MCF 10A (cell line): ENCODE measurements around the gene FCER2. TPM values are rescaled to one million over a fixed set of nuclear protein-coding genes. Genes with fewer than 3 reads are reported as not detected.

ENCODE experiments used
- BruUV-seq: library from RNA; stranded (reverse); fragments of 400-500 nt; replicated peaks from 2 replicates; lab custom pipeline; 2021; lab: Mats Ljungman, UMichigan
- CTCF ChIA-PET: fragments of 300-600 bp; sonication (Branson Sonifier 250); formaldehyde crosslinking; extraction: SDS; loops from one replicate; lab custom pipeline; 2021; ENCODE audit warnings: antibody characterized with exemption, inconsistent platforms; lab: Yijun Ruan, JAX
- POLR2A ChIA-PET: fragments of 300-600, 350-650 bp; sonication (Branson Sonifier 250); formaldehyde crosslinking; extraction: SDS; loops from one replicate; lab custom pipeline; 2020; ENCODE audit warnings: antibody characterized with exemption, inconsistent platforms; lab: Yijun Ruan, JAX
- DNase-seq: peaks from one replicate; pipeline ENCODE4 v3.0.0-alpha.2; 2018; ENCODE audit not compliant: unreplicated experiment
- H3K27ac Mint-ChIP-seq: one replicate; pipeline ENCODE4 v1.8.0; 2022; ENCODE audit warnings: mild to moderate bottlenecking, low read depth, mixed read lengths; ENCODE audit not compliant: unreplicated experiment
- H3K27me3 Mint-ChIP-seq: one replicate; pipeline ENCODE4 v1.8.0; 2022; ENCODE audit warnings: mixed read lengths; ENCODE audit not compliant: insufficient read depth, unreplicated experiment
- H3K36me3 Mint-ChIP-seq: one replicate; pipeline ENCODE4 v1.8.0; 2022; ENCODE audit warnings: mild to moderate bottlenecking, moderate library complexity, mixed read lengths; ENCODE audit not compliant: insufficient read depth, unreplicated experiment
- H3K4me1 Mint-ChIP-seq: one replicate; pipeline ENCODE4 v1.8.0; 2022; ENCODE audit warnings: mixed read lengths; ENCODE audit not compliant: insufficient read depth, unreplicated experiment
- H3K4me3 Mint-ChIP-seq: one replicate; pipeline ENCODE4 v1.8.0; 2022; ENCODE audit warnings: mild to moderate bottlenecking, moderate library complexity, mixed read lengths; ENCODE audit not compliant: unreplicated experiment
- H3K9me3 Mint-ChIP-seq: one replicate; pipeline ENCODE4 v1.8.0; 2022; ENCODE audit warnings: mixed read lengths; ENCODE audit not compliant: unreplicated experiment
- CTCF ChIP-seq: fragments of 200-600 bp; IDR thresholded peaks from one replicate; pipeline ENCODE4 v1.8.0; 2022; ENCODE audit warnings: antibody characterized with exemption, mild to moderate bottlenecking; ENCODE audit not compliant: unreplicated experiment
- intact Hi-C: fragments of 100-400 bp; cut with micrococcal nuclease; formaldehyde crosslinking; loops from 2 replicates; pipeline ENCODE4 v1.14.1; 2022
- total RNA-seq: library from RNA; stranded (reverse); gene quantifications from 2 replicates; pipeline ENCODE4 v1.2.3, GENCODE V29; 2022

FCER2 gene
- total RNA-seq, 1 experiment from 2014 or later: not detected

DNA sequence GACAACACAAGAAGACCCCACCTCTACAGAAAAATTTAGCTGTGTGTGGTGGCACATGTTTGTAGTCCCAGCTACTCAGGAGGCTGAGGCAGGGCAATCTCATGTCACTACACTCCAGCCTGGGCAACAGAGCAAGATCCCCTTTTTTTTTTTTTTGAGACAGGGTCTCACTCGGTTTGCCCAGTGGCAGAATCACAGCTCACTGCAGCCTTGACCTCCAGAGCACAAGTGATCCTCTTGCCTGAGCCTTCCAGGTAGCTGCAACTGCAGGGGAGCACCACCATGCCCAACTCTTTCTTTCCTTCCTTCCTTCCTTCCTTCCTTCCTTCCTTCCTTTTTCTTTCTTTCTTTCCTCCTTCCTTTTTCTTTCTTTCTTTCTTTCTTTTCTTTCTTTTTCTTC, 34.2 kb upstream of the FCER2 start:
- H3K4me1 Mint-ChIP-seq: peaks cover 11% of the 10 kb centered on the region
- H3K36me3 Mint-ChIP-seq: no peaks in the 10 kb centered on the region
- ChIA-PET CTCF (interaction anchor here (0.6 kb wide), 1 partner anchor 531 kb away, joined by 4 read pairs; no protein-coding TSS in a partner anchor), POLR2A (no interaction called here)
- intact Hi-C loops: no loop called here
- H3K4me3 Mint-ChIP-seq: no peak overlapping the region
- no peak for TF ChIP-seq CTCF
- DNase-seq: no peak
- BruUV-seq: no TSS peak
- peaks cover 68% of the 10 kb centered on the region for H3K27me3 Mint-ChIP-seq
- H3K27ac Mint-ChIP-seq: peak overlapping the region; percentile 24
- H3K9me3 Mint-ChIP-seq: no peaks in the 10 kb centered on the region

GRCh38 chr19:7734220-7735203, 32.6 kb upstream of the FCER2 start:
- CTCF ChIA-PET: no interaction called here
- no peak for TF ChIP-seq CTCF
- Mint-ChIP-seq H3K27me3 (peaks cover 61% of the 10 kb centered on the region), H3K27ac (no peak overlapping the region), H3K4me3 (no peak overlapping the region), H3K36me3 (no peaks in the 10 kb centered on the region), H3K4me1 (peaks cover 6% of the 10 kb centered on the region), H3K9me3 (no peaks in the 10 kb centered on the region)
- BruUV-seq: no TSS peak
- intact Hi-C loops: no loop called here
- peak; percentile 15 for DNase-seq
- POLR2A ChIA-PET: no interaction called here

- Mint-ChIP-seq H3K4me3 (no peak overlapping the region), H3K9me3 (no peaks in the 10 kb centered on the region), H3K27ac (no peak overlapping the region), H3K27me3 (peaks cover 64% of the 10 kb centered on the region), H3K36me3 (no peaks in the 10 kb centered on the region), H3K4me1 (peaks cover 6% of the 10 kb centered on the region)
- BruUV-seq: no TSS peak
- no peak for TF ChIP-seq CTCF
- no peak for DNase-seq
- CTCF ChIA-PET: interaction anchor here (0.5 to 1.1 kb wide), 3 partner anchors 9 to 118 kb away, joined by 3 read pairs; no protein-coding TSS in a partner anchor
- POLR2A ChIA-PET: no interaction called here
- intact Hi-C loops: no loop called here
Measured at GRCh38 chr19:7733376-7733775, 31.4 kb upstream of the FCER2 start.

DNA sequence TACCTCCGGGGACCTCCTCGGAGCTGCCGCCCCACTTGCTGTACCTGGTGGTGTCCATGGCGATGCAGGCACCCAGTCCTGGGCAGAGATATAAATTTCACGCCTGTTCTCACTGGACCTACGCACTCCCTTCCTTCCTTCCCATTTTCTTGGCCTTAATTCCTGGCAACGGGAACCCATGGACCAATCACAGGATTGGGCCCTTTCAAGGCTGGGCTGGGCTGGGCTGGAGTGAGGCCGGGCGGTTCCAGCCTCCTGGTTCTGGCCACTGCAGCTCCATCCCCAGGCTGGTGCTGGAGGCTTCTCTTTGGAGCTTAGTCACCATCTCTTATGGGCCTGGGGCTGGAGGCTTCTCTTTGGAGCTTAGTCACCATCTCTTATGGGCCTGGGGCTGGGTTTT, 30.1 kb upstream of the FCER2 start, which contains the start of gene CLEC4G:
Gene CLEC4G, minus strand, starts transcription at position 66 of the 400 bp plus-strand sequence. Its CDS starts 8 bp downstream, at position 58.
- ChIA-PET CTCF (interaction anchor here (1.2 kb wide), 1 partner anchor 164 kb away, joined by 3 read pairs; no protein-coding TSS in a partner anchor), POLR2A (no interaction called here)
- peaks cover 6% of the 10 kb centered on the region for H3K4me1 Mint-ChIP-seq
- H3K27me3 Mint-ChIP-seq: peaks cover 67% of the 10 kb centered on the region
- no peaks in the 10 kb centered on the region for H3K36me3 Mint-ChIP-seq
- H3K4me3 Mint-ChIP-seq: no peak within 1 kb of the TSS
- no peaks in the 10 kb centered on the region for H3K9me3 Mint-ChIP-seq
- no peak for TF ChIP-seq CTCF
- BruUV-seq: no TSS peak
- intact Hi-C loops: no loop called here
- DNase-seq: no peak
- no peak within 1 kb of the TSS for H3K27ac Mint-ChIP-seq
